HepG2 (cell line): ENCODE data around the gene OR2C1.

ENCODE experiments used
- JUN ChIP-seq: sonication (generic); formaldehyde crosslinking; IDR thresholded peaks from 2 replicates; pipeline ENCODE4 v1.4.0; 2020; ENCODE audit warnings: mild to moderate bottlenecking, missing genetic modification reagents
- PAWR ChIP-seq: sonication (generic); formaldehyde crosslinking; IDR thresholded peaks from 2 replicates; pipeline ENCODE4 v1.4.0; 2020; ENCODE audit warnings: missing genetic modification reagents, mild to moderate bottlenecking, borderline replicate concordance
- SMAD3 ChIP-seq: sonication (generic); formaldehyde crosslinking; IDR thresholded peaks from 2 replicates; pipeline ENCODE4 v1.4.0; 2020; ENCODE audit warnings: missing genetic modification reagents
- ZFP36L2 ChIP-seq: sonication (generic); formaldehyde crosslinking; IDR thresholded peaks from 2 replicates; pipeline ENCODE4 v1.4.0; 2020; ENCODE audit warnings: missing genetic modification reagents
- ZNF256 ChIP-seq: sonication (generic); formaldehyde crosslinking; conservative IDR thresholded peaks from 2 replicates; pipeline ENCODE4 v1.4.0; 2020; ENCODE audit warnings: missing genetic modification reagents

GRCh38 chr16:3349175-3349574, 6.5 kb upstream of the OR2C1 start:
- no peak for TF ChIP-seq ZNF256 (CRISPR knock-in tag)
- TF ChIP-seq JUN: no peak
- no peak for TF ChIP-seq SMAD3 (CRISPR knock-in tag)
- TF ChIP-seq ZFP36L2: no peak
- no peak for TF ChIP-seq PAWR
